Measurements from ENCODE around the gene TEX52.

DNA sequence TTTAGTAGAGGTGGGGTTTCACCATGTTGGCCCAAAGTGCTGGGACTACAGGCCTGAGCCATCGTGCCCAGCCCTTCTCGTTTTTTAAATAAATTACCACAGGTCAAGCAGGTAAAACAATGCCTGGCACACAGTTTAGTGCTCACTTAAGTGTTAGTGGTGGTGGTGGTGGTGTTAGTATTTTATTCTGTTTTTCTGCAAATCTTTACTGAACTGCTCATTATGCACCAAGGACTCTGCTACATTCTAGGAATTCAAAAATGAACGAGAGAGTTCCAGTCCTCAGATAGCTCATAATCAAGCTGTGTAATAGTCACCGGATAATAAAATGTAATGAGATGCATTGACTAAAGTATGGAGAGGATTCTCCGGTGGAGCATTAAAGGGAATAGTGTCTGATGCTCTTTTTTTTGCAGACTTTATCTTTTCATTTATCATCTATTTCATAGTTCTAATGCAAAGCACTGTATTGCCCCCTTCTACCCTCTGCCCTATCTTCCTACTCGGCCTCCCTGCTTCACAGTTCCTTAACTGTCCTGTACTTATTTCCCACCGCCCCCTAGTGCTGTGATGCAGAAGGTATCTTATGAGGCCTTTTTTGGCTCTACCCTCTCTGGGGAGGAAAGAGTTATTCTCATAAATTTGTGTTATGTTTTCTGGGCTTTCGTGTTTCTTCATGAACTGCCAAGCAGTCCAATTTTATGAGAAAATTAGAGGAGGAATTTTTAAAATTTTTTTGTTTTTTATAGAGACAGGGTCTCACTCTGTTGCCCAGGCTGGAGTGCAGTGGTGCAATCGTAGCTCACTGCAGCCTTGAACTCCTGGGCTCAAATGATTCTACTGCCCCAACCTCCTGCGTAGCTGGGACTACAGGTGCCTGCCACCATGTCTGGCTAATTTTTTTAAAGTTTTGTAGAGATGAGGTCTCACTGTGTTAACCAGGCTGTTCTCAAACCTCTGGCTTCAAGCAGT, 43.3 kb downstream of the TEX52 start:
- TF ChIP-seq, protein P1, sequence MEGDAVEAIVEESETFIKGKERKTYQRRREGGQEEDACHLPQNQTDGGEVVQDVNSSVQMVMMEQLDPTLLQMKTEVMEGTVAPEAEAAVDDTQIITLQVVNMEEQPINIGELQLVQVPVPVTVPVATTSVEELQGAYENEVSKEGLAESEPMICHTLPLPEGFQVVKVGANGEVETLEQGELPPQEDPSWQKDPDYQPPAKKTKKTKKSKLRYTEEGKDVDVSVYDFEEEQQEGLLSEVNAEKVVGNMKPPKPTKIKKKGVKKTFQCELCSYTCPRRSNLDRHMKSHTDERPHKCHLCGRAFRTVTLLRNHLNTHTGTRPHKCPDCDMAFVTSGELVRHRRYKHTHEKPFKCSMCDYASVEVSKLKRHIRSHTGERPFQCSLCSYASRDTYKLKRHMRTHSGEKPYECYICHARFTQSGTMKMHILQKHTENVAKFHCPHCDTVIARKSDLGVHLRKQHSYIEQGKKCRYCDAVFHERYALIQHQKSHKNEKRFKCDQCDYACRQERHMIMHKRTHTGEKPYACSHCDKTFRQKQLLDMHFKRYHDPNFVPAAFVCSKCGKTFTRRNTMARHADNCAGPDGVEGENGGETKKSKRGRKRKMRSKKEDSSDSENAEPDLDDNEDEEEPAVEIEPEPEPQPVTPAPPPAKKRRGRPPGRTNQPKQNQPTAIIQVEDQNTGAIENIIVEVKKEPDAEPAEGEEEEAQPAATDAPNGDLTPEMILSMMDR (IDR thresholded peaks at IDR 0.05) = no peak
- no peak for TF ChIP-seq POLR2A (IDR thresholded peaks at IDR 0.05)
